Activated T-helper 1 cell treated with Interleukin-2 at 50 U/mL for 16 hours (primary cell): ENCODE measurements around the gene MMP26.

Source experiments
- DNase-seq: peaks from one replicate; pipeline ENCODE4 v3.0.0-alpha.2; 2020; ENCODE audit warnings: low read depth

The MMP26 gene

DNA sequence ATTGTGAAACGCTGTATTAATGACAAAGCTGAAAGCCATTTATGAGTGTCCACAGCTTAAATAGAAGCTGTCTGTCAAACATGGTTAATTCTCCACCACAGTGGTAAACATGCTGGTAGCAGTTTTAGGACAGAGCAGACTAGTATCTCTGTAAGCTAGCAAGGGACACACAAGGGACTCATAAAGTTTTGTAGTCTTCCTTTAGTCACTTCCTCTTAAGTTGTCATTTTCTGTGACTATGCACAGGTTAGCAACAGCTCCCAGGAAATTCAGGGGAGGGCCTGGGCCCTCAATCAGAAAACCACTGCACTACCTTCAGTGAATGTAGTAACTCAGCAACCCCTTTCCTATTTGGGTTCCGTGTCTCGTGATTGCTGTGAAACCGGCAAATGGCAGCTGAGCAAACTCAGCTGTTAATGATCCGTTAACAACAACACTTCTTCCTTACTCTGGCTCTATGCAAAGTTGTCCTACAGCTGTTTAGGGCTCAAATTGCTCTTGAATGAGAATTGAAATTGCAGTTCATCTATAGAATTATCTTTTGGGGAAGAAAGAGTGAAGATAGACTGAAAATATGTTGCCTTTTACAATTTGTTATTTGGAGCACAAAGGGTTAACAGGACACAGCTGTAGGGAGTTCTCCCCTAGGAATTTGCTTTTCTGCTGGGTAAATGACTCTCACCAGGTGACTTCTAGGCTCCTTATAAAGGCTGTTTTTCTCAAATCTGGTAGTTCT, at the start of gene MMP26:
Gene MMP26, plus strand, starts transcription at position 731 of the 736 bp plus-strand sequence.
- no peak for DNase-seq

DNA sequence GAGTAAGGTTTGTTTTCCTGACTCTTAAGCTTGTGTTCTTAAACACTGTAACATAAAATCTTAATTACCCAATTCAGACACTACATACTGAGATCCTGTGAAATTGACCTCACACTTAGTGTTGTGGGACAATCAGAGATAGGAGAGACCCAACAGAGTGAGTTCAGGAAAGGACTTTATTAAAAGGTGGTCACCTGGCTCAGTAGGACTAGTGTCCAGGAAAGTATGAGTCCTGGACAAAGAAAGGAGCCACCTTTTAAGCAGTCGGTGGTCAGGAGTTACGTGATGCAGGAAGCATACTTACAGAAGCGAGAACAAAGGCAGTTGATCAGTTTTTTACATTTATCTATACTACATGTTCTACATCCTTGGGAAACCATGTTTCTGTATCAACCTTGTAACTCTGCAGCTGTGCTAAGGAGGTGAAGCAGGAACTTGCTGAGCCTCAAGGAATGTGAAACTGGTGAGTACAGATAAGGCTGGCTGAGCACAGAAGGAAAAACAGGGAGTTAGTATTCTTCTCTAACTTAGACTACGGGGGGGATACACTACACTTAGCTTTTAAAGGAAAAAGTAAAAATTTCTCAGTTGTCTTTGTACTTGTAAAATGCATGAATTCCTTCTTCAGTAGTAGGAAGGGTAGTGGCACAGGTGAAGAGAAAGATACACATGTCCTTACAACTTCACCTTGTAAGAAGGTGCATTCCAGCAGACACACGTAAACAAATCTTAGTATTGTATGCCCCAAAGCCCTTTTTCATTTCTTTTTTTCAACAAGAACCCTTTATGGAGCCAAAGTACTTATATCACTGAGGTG, 45.7 kb upstream of the MMP26 start:
- DNase-seq = no peak

DNA sequence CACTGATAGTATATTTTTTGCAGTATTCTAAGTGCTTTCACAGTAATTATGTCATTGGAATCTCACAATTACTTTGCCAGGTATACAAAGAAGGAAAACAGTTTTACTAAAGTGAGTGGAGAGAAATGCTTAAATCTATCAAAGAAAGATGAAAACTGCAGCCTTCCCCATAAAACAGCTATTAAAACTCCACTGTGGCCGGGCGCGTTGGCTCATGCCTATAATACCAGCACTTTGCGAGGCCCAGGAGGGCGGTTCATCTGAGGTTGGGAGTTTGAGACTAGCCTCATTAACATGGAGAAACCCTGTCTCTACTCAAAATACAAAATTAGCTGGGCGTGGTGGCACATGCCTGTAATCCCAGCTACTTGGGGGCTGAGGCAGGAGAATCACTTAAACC, 41.7 kb upstream of the MMP26 start:
- DNase-seq = no peak

- DNase-seq = no peak
Measured at GRCh38 chr11:4664183-4664582, 40.4 kb upstream of the MMP26 start.

DNA sequence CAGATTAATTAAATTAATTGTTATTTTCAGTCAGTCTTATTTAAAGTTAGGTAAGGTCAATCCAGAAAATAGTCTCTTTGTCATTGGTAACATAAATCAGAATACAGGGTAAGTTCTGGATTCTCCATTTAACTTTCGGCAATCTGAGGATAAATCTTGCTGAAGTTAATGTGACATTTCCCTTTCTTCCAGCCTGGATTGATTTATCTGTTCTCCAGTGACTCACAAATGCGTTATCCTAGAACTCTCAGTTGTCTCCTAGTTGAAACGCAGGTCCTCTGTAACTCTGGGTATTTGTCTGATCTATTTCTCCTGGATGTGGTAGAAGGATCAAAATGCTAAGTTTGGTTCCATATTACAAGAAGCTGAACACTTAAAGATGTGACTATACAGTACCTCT, 39.8 kb upstream of the MMP26 start:
- no peak for DNase-seq

GRCh38 chr11:4665424-4665823, 39.2 kb upstream of the MMP26 start:
- DNase-seq = no peak

DNA sequence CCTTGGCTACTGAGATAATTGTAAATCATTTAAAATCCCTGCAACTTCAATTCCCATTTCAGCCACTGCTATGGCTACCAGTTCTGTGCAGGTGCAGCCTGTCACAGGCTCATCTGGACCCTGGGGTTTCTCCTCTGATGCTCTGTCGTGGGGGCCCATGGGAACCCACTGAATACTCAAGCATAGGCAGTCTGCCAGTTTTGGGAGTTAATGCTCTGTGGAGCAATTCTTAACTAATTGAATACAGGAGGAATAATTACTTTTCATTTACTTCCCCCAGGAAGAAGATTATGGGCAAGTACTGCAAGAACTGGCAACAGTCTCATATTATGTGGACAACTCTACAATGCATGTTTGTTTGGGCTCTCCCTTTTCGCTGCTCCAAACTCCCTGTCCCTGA, 32.8 kb upstream of the MMP26 start:
- DNase-seq = no peak

DNA sequence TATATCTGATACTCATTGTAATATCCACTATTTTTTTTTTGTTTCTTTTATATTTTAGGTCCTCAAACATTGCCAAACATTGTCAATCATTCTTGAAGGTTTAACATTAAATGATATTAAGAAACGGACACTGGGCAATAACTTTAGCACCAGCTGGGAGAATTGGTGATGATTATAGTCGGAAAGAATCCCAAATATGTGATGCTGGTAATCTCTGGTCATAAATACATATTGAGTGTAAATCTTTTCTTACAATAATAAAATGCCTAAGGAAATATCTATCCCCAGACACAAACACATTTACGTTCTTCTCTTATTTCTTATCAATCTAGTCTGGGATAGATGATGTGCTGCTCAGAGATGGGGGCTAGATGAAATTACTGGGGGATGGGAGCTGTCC, 32.1 kb upstream of the MMP26 start:
- no peak for DNase-seq

- no peak for DNase-seq
Measured at GRCh38 chr11:4673781-4674180, 30.8 kb upstream of the MMP26 start.

DNA sequence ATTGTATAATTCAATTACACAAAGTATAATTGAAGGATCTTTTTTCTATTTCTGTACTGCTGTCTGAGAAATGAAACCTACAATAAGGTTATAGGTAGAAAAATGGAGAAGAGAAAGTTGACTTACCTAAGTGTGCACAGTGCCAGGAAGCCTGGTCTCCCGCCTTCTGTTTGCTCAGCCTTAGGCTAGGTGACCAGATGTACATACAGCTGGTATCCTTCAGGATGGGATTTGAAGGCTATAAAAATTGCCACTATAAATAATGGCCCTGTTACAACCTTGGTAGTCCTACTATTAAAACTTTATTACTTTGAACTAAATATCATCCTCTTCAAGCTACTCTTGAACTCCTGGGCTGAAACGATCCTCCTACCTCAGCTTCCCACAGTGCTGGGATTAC, 26.6 kb upstream of the MMP26 start:
- no peak for DNase-seq

GRCh38 chr11:4680341-4680740, 24.2 kb upstream of the MMP26 start:
- DNase-seq = no peak

DNA sequence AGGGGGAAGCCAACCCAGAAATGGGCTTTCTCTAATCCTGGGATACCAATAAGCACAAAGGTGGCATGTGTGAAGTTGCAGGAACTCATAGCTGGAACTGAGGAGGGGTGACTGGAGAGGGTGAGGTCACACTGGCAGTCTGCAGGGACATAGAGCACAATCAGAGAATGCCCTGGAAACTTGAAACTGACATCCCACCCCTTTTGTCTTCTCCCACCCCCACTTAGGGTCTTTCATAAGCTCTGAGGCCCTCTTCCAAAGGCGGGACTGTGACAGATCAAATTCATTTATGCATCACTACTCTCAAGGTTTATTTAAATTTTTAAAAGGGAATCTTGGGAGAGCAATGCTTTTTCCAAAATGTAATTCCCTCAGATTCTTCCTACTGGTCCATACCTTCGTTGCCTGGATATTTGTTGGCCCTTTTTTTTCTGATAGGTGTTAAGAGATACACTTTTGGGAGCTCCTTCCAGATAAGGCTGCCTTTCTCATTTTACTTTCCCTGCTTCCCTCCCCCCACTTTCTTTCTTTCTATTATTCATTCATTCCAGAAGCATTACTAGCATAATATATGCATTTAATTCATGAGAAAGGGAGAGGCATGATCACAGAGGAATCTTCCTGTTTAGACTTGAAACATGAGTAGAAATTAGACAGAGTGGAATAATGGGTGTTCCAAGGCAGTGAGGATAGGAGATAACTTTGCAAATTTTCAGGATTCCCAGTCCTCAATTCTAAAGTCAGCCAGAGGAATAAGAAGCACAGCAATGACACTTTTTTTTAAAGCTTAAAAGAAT, 21.8 kb upstream of the MMP26 start:
- no peak for DNase-seq

GRCh38 chr11:4684631-4685285, 19.8 kb upstream of the MMP26 start:
- DNase-seq = no peak

- DNase-seq = no peak
Measured at GRCh38 chr11:4695442-4695841, 9.1 kb upstream of the MMP26 start.

GRCh38 chr11:4697585-4697984, 7.0 kb upstream of the MMP26 start, which contains the start of gene OR51E2:
OR51E2 (minus strand) TSS chr11:4697853; CDS start chr11:4682711, 15,142 bp downstream.
- DNase-seq = no peak

- DNase-seq = no peak
Measured at GRCh38 chr11:4699697-4700435, 4.7 kb upstream of the MMP26 start.

DNA sequence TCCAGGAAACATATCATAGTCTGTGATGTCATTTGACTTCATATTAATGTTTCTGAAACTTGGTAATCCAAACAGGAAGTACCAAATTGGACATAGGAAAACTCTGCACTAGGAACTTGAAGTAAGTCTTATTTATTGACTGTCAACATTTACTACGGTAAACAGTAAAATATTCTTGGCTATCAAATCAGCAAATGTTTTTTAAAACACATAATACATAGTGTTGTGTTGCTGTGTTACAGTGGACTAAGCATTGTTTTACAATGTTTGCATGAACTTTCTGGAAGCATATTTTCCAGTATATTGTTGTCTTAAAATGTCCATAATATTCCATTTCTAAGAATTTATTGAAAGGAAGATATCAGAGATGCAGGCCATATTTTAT, 4.2 kb upstream of the MMP26 start:
- DNase-seq = no peak

- no peak for DNase-seq
Measured at GRCh38 chr11:4704790-4705334, 278 bp downstream of the MMP26 start.

DNA sequence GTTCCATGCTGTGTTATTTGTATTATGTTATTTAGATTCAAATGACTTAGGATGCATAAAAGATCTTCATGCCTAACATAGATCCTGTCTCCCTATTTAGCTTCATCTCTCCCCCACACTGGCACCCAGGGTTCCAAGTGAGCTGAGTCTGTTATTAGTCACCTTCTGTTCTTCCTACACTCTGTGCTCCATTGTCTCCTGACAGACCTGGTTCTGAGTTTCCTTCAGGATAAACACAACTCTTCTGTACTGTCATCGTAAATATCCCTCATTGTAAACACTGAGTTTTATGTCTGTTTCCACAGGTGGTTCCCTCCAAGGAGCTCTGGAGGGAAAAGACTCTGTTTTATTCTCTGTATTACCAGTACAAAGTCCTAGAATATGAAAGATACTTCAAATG, 8.7 kb downstream of the MMP26 start:
- DNase-seq = no peak

DNA sequence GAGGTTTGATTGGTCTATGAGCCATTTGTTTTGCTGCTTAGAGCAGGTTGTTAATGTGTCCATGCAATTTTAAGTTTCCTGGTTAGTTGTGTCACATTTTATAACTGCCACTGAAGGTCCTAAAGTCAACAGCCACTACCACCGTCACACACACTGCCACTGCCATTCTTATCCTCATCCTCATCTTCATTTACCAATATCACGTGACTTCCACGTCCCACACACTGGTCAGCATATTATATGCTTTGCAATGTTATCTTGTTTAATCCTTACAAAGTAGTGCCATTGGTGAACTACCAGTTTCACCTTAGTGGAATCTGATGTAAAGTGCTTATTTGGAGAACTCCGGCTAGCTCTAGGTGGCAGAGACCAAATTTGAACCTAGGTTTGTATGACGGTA, 9.7 kb downstream of the MMP26 start:
- DNase-seq = no peak
